NT2/D1 (cell line): ENCODE measurements around the gene SYT5.

Experiments
- SUZ12 ChIP-seq: IDR thresholded peaks from 2 replicates; pipeline ENCODE4 v1.6.1; 2011; ENCODE audit not compliant: insufficient read length, insufficient read depth; ENCODE audit errors: extremely low read depth
- YY1 ChIP-seq: IDR thresholded peaks from 2 replicates; pipeline ENCODE4 v1.6.1; 2011; ENCODE audit not compliant: insufficient read length, insufficient read depth

GRCh38 chr19:55213547-55213946, 33.5 kb upstream of the SYT5 start:
- TF ChIP-seq YY1 = no peak
- TF ChIP-seq SUZ12 = no peak
